ENCODE data around the gene SYT2.

The SYT2 gene

DNA sequence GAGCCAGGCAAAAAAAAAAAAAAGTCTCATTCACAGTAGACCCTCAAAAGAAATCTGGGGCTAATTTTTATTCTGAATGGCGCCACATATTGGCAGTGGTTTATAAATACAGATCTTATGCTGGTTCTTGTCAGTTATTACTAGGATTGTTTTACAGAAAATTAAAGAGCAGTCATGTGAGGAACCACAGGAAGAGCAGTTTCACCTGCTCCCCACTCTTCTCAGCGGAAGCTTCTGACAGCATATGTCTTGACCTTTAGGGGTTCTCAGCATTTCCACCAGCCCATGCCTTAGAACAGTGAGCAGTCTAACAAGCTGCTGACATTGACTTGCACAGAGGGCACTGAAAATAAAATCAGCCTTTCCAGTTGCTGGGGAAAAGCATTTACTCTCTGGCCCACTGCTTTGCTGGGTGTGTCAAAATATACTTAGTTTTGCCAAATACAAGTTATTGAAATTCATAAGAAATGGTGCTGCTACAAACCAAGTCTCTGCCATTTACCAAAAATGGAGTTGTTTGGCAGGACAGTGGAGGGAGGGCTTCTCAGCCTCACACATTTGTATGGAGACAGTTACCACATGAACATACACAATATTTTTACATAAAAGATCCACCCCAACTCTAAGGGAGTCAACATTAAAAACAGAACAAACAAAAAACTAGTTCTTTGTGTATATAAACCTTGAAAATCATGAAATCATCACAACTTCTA is 144.2 kb downstream of the SYT2 start:
- Histone ChIP-seq H3K9me2 (replicated peaks; ENCODE audit: control insufficient read depth, low read length) (no peaks in the 10 kb centered on the region), H3K27ac (ENCODE audit: low read depth, low read length) (no peak overlapping the region), H3K4me3 (ENCODE audit: low read length) (peak overlapping the region; percentile 4; the same call in 1 of the 2 replicates), H3K9me3 (ENCODE audit: control insufficient read depth, insufficient read depth, low read length) (no peaks in the 10 kb centered on the region), H3K4me1 (ENCODE audit: control insufficient read depth, low read length) (peaks cover 30% of the 10 kb centered on the region), H3F3A (ENCODE audit: control insufficient read depth, insufficient read depth) (no peaks in the 10 kb centered on the region), H3K4me2 (ENCODE audit: low read length) (peak overlapping the region; percentile 33), H3K79me2 (ENCODE audit: control insufficient read depth, low read length) (no peaks in the 10 kb centered on the region), H3K36me3 (ENCODE audit: control insufficient read depth, low read length) (0 out of 2 replicates have a peak, but pooled peaks cover 3% of the 10 kb centered on the region), H4K20me1 (ENCODE audit: control insufficient read depth, insufficient read depth, low read depth, low read length) (no peaks in the 10 kb centered on the region), H3K27me3 (ENCODE audit: control insufficient read depth, low read length) (no peaks in the 10 kb centered on the region)
- TF ChIP-seq CTCF (IDR thresholded peaks at IDR 0.05; ENCODE audit: low read depth, low read length, poor library complexity, severe bottlenecking) (peak; percentile 55), EZH2phosphoT487 (IDR thresholded peaks at IDR 0.05; ENCODE audit: borderline replicate concordance, low read length) (no peak)

DNA sequence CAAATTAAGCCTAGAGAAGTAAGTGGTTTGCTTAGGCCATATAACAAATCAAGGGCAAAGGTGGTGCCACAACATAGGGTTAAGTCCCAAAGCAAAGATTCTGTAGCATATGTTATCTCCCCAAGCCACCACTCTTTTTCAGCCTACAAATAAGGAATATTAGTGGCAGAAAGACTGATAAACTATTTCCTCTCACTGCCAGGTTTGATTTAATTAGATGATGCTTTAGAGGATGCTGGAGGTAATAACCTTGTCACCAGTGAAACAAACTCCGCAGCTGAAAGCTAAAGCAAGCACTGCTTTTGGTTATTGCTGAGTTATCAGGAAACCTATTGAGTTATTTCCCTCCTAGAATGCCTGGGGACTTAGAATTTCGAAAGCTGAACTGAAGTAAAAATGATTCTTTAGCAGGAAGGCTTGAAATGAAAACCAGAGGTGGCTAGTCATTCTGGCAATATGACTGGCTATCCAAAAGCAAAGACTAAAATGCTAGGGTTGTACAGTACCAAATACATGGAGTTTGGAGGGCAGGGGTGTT is 145.2 kb downstream of the SYT2 start:
- Histone ChIP-seq H4K20me1 (ENCODE audit: control insufficient read depth, insufficient read depth, low read depth, low read length) (no peaks in the 10 kb centered on the region), H3K36me3 (ENCODE audit: control insufficient read depth, low read length) (0 out of 2 replicates have a peak, but pooled peaks cover 3% of the 10 kb centered on the region), H3K79me2 (ENCODE audit: control insufficient read depth, low read length) (no peaks in the 10 kb centered on the region), H3K9me2 (replicated peaks; ENCODE audit: control insufficient read depth, low read length) (no peaks in the 10 kb centered on the region), H3K27me3 (ENCODE audit: control insufficient read depth, low read length) (no peaks in the 10 kb centered on the region), H3K4me3 (ENCODE audit: low read length) (no peak overlapping the region), H3K9me3 (ENCODE audit: control insufficient read depth, insufficient read depth, low read length) (no peaks in the 10 kb centered on the region), H3K27ac (ENCODE audit: low read depth, low read length) (no peak overlapping the region), H3F3A (ENCODE audit: control insufficient read depth, insufficient read depth) (no peaks in the 10 kb centered on the region), H3K4me2 (ENCODE audit: low read length) (0 out of 2 replicates have a peak overlapping the region, but pooled peaks have one; percentile 33), H3K4me1 (ENCODE audit: control insufficient read depth, low read length) (peaks cover 30% of the 10 kb centered on the region)
- TF ChIP-seq EZH2phosphoT487 (IDR thresholded peaks at IDR 0.05; ENCODE audit: borderline replicate concordance, low read length) (no peak), CTCF (IDR thresholded peaks at IDR 0.05; ENCODE audit: low read depth, low read length, poor library complexity, severe bottlenecking) (no peak)

- Histone ChIP-seq H3K36me3 (ENCODE audit: control insufficient read depth, low read length) (0 out of 2 replicates have a peak, but pooled peaks cover 3% of the 10 kb centered on the region), H3K27ac (ENCODE audit: low read depth, low read length) (no peak overlapping the region), H3K27me3 (ENCODE audit: control insufficient read depth, low read length) (no peaks in the 10 kb centered on the region), H3K4me2 (ENCODE audit: low read length) (no peak overlapping the region), H3K9me2 (replicated peaks; ENCODE audit: control insufficient read depth, low read length) (no peaks in the 10 kb centered on the region), H3K79me2 (ENCODE audit: control insufficient read depth, low read length) (no peaks in the 10 kb centered on the region), H3K4me3 (ENCODE audit: low read length) (no peak overlapping the region), H4K20me1 (ENCODE audit: control insufficient read depth, insufficient read depth, low read depth, low read length) (no peaks in the 10 kb centered on the region), H3F3A (ENCODE audit: control insufficient read depth, insufficient read depth) (no peaks in the 10 kb centered on the region), H3K4me1 (ENCODE audit: control insufficient read depth, low read length) (peaks cover 30% of the 10 kb centered on the region), H3K9me3 (ENCODE audit: control insufficient read depth, insufficient read depth, low read length) (no peaks in the 10 kb centered on the region)
- TF ChIP-seq EZH2phosphoT487 (IDR thresholded peaks at IDR 0.05; ENCODE audit: borderline replicate concordance, low read length) (no peak), CTCF (IDR thresholded peaks at IDR 0.05; ENCODE audit: low read depth, low read length, poor library complexity, severe bottlenecking) (no peak)
Measured at GRCh38 chr1:202563818-202564217, 146.4 kb downstream of the SYT2 start.

All from DOHH2 (cell line).